GM20431 (cell line): ENCODE measurements around the gene NSMCE3.
"Not testable (repeated sequence)": the region's sequence is repeated elsewhere in the genome, so short reads cannot be mapped to it uniquely, and the experiment has no call there.

Experiments
- in situ Hi-C: fragments of 300-500 bp; cut with MseI, MboI; formaldehyde crosslinking; loops from one replicate; pipeline ENCODE4 v1.15.0; 2020; ENCODE audit warnings: low sequenced_read_pairs; ENCODE audit not compliant: unreplicated experiment

NSMCE3 gene

GRCh38 chr15:29224235-29224986 lies 45.2 kb downstream of the NSMCE3 start:
- in situ Hi-C loops, result not testable (repeated sequence)

DNA sequence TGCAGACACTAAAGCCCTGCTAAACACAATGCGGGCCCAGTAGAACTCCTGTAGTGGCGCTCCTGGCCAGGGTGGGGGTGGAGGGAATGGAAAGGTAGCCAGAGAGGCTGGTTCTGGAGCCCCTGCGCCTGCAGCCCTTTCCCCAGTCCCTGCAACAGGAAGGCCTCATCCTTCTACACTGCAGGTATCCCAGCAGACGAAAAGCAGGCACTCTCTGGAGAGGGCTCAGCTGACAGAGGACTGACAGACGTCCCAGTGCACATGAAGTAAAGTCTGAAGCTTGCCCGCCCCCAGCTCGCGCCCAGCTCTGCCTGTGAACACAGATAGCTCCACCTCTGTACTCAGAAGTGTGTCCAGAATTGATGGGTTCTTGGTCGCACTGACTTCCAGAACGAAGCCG lies 46.0 kb downstream of the NSMCE3 start:
- in situ Hi-C loops, result no loop called here

DNA sequence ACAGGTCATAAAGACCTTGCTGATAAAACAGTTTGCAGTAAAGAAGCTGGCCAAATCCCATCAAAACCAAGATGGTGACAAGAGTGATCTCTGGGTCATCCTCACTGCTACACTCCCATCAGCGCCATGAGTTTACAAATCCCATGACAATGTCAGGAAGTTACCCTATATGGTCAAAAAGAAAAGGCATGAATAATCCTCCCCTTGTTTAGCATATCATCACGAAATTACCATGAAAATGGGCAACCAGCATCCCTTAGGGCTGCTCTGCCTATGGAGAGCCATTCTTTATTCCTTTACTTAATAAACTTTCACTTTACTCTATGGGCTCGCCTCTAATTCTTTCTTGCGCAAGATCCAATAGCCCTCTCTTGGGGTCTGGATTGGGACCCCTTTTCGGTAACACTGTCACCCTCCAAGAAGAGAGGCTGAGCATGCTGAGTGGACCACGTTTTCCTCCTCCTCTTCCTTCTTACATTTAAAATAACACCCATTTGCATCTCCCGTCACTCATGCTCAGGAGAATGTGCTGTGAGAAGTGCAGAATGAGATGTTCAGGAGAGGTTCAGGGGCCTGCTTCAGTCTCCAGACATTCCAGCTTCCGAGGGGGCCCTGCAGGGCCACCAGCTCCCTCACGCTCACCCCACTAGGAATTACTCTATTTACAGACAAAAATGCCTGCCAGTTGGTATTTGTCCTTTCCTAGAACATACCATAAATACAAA lies 47.3 kb downstream of the NSMCE3 start:
- in situ Hi-C loops, result no loop called here

DNA sequence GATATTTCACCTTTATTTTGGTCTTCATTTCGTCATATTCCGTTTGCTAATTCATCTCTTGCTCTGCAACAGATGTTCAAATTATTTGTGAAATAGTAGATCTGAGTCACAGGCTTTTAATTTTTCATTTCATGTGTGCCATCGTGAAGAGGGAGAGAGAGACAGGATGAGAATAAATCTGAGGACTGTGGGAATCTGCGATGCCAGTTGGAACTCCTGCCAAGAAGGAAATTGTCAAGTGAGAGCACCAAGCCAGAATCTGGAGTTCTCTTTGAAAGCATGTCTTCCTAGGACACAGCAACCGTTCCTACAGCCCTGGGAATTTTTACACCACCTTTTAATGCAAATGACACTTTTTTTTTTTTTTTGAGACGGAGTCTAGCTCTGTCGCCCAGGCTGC lies 48.8 kb downstream of the NSMCE3 start:
- in situ Hi-C loops, result no loop called here

DNA sequence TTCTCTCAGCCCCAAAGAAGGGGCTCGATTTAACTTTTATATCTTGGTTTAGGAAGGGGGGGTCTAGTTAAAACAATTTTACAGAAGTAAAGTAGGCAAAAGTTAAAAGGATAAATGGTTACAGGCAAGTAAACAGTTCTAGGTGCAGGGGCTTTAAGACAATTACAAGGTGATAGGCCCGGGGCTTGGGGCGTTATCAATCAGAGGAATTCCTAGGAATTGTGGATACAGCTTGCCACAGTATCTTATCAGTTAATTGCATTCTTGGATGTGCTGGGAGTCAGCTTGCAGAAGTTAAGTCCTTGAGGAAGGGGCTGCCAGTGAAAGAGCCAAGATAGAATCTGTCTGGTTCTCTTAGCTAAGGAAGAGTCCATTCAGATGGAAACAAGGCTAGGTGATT lies 52.7 kb downstream of the NSMCE3 start:
- in situ Hi-C loops, result no loop called here
